NCI-H524 treated with DMSO at 0.1 percent for 48 hours (cell line): ENCODE results near the gene CCL8.
A peak's percentile ranks its signal among the peaks of the same experiment; 100 is the strongest.
"Not testable (repeated sequence)": the region's sequence is repeated elsewhere in the genome, so short reads cannot be mapped to it uniquely, and the experiment has no call there.

Experiments used
- DNase-seq: peaks from one replicate; lab custom pipeline; 2025; lab: John Stamatoyannopoulos, UW

CCL8 gene

GRCh38 chr17:34314279-34314678 lies 5.0 kb upstream of the CCL8 start:
- DNase-seq = no peak

DNA sequence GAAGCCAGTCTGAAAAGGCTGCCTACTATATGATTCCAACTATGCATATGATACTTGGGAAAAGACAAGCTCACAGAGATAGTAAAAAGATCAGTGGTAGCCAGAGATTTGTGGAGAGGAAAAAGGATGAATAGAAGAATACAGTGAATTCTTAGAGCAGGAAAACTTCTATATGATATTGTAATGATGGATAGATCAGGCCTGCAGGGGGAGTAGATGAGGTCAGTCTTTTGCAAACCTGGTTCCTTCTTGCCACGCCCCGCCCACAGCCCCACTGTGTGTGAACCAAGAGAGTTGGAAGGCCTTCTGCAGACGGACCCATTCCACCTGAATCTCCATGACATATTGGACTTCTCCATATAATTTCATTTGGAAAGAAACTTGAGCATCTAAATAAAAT lies 761 bp upstream of the CCL8 start:
- DNase-seq = no peak

DNA sequence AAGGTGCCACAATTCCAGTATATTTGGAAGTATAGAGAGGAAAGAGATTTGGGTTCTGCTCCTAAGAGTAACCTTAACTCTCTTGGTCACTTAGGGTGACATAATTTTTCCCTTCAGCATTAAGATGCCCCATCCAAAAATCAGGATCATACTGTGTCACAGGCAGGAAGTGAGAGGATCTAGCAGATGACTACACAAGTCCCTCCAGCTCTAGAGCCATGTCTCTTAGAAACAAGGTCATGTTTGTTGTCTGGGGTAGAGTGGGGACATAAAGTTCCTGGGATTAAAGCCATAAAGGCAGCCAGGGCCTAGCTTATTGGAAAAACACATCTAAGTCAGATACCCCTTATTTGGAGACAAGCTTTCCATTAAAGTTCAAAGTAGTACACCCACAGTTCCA lies 2.7 kb downstream of the CCL8 start:
- DNase-seq = no peak

DNA sequence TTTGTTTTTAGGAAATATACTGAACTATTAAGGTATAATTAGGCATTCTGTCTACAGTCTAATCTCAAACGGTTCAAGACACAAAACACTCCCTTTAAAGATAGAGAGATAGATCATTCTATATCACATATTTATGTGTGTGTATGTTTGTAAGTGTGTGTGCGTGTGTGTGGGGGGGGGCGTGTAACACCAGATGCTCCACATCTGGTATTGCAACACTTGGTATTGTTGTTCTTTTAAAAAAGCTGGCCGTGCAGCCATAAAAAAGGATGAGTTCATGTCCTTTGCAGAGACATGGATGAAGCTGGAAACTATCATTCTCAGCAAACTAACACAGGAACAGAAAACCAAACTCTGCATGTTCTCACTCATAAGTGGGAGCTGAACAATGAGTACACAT lies 8.3 kb downstream of the CCL8 start:
- DNase-seq = not testable (repeated sequence)

DNA sequence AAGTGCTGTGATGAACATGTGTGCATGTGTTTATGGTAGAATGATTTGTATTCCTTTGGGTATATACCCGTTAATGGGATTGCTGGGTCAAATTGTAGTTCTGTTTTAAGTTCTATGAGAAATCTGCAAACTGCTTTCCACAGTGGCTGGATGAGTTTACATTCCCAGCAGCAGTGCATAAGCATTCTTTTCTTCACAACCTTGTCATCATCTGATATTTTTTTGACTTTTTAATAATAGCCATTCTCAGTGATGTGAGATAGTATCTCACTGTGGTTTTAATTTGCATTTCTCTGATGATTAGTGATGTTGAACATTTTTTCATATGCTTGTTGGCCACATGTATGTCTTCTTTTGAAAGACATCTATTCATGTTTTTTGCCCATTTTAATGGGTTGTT lies 18.5 kb downstream of the CCL8 start:
- no peak for DNase-seq

GRCh38 chr17:34339138-34339770 lies 20.0 kb downstream of the CCL8 start:
- DNase-seq = no peak

GRCh38 chr17:34341916-34342315 lies 22.7 kb downstream of the CCL8 start:
- DNase-seq = no peak

DNA sequence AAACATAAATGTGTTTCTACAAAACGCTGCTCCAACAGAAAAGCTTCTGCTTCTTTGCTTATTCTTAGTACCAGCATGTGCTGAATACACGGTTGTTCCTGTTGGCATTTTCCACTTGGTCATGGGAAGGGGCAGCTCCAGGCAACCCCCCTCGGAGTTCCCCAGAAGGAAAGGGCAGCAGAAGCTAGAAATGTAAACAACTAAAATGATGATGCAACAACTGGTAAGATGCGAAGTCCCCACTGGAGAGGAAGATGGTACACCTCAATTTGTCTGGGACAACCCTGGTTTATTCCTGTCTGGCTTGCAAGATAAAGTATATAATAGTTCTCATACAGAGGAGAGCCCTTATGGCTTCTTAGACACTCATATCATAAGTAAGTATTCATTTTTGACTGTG lies 27.8 kb downstream of the CCL8 start:
- no peak for DNase-seq

DNA sequence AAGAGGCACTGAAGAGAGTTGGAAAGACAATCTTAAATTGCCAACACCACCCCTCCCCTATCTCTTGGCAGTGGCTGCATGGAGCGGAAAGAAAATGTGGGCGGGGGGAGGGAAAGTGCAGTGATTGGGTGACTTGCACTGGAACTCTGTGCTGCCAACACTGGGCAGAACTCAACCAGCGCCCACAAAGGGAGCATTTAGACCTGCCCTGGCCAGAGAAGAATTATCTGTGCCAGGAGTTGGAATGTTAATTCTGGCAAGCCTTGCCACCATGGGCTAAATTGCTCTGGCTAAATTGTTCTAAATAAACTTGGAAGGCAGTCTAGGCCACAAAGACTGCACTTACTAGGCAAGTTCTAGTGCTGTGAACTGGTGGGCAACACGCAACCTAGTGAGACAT lies 30.5 kb downstream of the CCL8 start:
- no peak for DNase-seq

DNA sequence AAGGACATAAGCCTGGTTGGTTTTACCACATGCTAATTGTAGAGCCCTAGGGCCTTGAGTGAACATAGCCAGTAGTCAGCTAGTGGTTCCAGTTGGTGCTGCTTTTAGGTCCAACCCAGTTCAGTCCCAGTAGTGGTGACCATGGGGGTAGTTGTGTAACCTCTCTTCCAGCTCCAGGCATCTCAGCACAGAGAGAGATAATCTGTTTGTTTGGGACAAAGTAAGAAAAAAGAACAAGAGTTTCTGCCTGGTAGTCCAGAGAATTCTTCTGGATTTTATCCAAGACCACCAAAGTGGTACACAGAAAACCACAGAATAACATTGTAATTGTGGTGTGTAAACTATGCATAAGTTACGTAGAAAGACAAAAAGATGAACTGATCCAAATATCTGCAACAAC lies 31.9 kb downstream of the CCL8 start:
- no peak for DNase-seq

DNA sequence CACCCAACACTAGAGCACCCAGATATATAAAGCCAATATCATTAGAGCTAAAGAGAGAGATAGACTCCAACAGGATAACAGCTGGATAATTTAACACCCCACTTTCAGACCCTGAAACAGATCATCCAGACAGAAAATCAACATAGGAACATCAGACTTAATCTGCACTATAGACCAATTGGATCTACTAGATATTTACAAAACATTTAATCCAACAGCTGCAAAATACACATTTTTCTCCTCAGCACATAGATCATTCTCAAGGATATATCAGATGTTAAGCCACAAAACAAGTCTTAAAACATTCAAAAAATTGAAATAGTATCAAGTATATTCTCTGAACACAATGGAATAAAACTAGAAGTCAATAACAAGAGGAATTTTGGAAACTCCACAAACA lies 33.0 kb downstream of the CCL8 start:
- DNase-seq = no peak

- DNase-seq = no peak
Observed at GRCh38 chr17:34354637-34355036, 35.4 kb downstream of the CCL8 start.

- no peak for DNase-seq
Observed at GRCh38 chr17:34356194-34356593, 37.0 kb downstream of the CCL8 start, which contains the start of gene CCL13. Gene CCL13 (plus strand): TSS chr17:34356480. CDS start chr17:34356527, 47 bp downstream.

DNA sequence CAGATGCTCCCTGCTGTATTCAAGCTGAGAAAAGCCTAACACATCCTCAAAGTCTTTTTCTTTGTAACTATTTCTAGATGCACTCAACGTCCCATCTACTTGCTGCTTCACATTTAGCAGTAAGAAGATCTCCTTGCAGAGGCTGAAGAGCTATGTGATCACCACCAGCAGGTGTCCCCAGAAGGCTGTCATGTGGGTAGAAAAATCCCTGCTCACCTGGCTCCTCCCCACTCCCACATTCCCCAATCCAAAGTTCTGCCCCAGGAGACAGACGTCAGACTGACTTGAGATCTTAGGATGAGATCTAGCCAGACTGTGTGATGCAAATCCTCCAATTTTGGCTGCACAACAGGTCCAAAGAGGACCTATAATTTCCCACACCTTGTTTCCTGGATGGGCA lies 38.2 kb downstream of the CCL8 start:
- DNase-seq = no peak

DNA sequence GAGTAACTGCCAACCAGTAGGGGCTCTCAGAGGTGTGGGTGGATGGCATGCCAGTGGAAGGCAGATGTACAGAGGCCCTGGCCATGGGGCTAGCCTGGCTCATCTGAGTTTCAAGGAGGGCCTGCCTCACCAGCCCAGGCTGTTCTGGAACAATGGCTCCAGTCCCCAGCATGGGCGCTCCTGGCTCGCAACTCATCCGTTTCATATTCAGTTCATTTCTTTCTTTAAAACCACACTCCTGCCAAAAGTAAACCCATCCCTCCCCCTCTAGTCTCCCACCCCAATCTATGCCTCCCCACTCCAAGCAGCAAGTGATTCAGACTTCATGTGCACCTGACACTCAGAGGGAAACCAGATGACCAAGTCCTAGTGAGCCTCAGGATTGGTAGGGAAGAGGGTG lies 39.4 kb downstream of the CCL8 start:
- no peak for DNase-seq

DNA sequence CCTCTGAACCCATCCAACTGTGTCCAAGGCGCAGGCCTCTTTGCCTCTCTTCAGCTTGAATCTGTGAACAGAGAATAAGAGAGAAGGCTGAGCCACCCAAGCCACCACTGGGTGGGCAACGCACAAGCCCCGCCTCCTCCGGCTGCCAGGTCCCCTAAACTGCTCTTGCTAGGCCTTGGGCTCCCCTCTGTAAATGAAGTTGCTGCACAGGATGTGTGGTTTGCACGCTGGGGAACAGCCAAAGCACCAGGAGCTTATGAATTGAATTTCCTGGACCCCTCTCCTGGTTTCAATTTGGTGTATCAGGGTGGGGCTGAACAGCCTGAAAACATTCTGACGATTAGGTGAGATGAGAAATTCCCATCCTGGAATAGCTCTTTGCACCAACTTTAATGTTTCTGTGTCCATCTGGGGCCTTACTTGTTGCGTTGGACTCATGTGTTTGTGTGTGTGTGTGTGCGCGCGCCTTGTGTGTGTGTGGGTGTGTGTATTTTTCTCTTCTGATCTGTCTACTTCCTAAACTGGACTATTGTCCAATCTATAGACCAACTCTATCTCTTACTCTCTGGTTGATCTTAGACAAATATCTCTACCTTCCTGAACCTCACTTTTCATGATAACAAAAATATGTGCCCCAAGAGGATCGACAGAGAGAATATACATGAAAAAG lies 41.5 kb downstream of the CCL8 start:
- DNase-seq = no peak

DNA sequence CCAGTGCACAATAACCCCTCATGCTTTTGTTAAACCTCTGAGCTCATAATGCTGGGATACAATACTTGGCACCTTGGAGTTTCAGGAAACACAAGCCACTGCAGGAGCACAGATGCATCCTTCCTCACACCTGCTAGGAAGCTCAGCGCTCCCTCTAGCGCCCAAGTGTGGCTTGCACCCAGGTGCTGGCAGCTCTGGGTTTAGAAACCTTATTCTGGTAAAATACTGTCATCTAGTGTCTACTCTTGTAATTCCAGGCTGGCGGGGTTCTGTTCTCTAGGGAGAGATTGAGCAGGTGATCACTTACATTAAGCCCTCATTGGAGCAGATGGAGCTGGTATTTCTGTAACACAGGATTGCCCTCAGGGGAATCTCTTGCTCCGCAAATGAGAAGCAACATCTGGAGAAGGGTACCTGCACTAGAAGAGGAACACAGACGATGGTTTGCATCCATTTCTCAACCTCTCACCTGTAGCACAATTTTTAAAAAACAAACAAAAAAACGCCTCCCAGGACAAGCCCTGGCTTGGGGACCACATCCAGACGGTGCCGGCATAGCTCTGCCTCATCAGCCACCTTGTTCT lies 42.3 kb downstream of the CCL8 start:
- peak; percentile 87 for DNase-seq

GRCh38 chr17:34363183-34363661 lies 44.0 kb downstream of the CCL8 start, which contains the start of gene CCL1:
Gene CCL1 (minus strand): TSS chr17:34363233. CDS start chr17:34363161, 72 bp downstream.
- DNase-seq = no peak

DNA sequence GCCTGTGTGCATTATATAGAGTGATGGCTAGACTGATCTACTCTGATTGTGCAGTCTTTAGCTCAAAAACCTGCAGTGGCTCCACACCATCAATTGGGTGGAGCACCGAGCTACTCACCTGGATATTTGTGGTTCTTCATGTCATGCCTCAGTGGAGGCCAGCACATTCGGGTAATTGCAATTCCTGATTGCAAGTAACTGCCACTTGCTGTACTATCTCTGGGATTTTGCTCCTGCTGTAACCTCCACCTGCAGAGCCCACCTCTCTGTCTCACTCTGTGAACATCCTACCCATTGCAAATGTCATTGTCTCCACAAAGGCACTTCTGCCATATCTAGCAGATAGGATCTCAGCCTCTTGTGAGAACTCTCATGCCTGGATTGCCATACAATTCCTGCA lies 45.5 kb downstream of the CCL8 start:
- no peak for DNase-seq

DNA sequence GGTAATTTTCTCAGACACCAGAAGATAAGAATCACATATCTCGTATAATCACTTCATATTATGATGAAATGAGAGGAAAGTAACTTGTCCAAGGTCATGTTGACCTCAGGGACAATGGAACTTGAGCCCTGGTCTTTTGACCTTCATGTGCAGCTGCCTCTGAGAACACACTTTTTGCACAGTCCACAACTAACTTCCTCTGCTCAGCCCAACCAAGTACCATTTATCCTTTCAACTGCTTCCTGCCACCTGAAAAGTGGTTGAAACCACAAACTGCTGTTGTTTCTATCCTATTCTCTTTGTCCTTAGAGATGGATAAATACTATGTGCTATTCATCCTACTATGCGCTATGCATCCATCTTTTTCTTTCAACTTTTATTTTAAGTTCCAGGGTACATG lies 46.1 kb downstream of the CCL8 start:
- no peak for DNase-seq

GRCh38 chr17:34366010-34366409 lies 46.8 kb downstream of the CCL8 start:
- DNase-seq = no peak

- DNase-seq = no peak
Observed at GRCh38 chr17:34366529-34367107, 47.4 kb downstream of the CCL8 start.
